ENCODE measurements around the gene ENDOD1.
"Not testable (repeated sequence)": the region's sequence is repeated elsewhere in the genome, so short reads cannot be mapped to it uniquely, and the experiment has no call there.

Gene ENDOD1, protein sequence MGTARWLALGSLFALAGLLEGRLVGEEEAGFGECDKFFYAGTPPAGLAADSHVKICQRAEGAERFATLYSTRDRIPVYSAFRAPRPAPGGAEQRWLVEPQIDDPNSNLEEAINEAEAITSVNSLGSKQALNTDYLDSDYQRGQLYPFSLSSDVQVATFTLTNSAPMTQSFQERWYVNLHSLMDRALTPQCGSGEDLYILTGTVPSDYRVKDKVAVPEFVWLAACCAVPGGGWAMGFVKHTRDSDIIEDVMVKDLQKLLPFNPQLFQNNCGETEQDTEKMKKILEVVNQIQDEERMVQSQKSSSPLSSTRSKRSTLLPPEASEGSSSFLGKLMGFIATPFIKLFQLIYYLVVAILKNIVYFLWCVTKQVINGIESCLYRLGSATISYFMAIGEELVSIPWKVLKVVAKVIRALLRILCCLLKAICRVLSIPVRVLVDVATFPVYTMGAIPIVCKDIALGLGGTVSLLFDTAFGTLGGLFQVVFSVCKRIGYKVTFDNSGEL

DNA sequence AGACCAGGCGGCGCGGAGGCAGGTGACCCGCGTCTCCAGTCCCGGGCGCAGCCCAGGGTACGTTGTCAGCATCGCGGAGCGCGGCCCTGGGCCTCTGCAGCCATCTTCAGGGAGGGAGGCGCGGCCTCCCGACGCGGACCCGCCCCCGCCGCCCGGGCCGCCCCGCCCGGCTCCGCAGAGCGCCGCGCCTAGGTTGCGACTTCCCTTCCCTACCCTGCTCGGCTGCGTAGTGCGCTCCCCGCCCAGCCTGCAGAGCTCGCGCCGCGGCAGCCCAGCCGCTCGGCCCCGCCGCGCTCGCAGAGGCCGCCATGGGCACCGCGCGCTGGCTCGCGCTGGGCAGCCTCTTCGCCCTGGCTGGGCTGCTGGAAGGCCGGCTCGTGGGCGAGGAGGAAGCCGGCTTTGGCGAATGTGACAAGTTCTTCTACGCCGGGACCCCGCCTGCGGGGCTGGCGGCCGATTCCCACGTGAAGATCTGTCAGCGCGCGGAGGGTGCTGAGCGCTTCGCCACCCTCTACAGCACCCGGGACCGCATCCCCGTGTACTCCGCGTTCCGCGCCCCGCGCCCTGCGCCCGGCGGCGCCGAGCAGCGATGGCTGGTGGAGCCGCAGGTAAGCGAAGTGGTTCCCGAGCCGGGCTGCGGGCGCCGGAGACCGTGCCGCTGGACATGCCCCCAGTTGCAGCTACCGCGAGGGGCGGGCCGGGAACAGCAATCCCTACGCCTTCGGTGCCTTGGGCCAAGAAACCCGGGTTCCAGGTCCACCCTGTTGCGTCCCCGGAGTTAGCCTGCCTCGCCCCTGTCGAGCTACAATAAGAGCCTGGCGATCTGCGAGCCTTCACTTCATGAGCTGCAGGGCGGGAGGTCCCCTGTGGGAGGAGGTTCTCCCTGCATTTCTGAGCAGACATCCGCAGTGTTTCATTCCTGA lies at the start of gene ENDOD1:
ENDOD1 (plus strand) TSS at position 227 of the 923 bp plus-strand sequence; CDS start at position 309, 82 bp downstream.
- peak; percentile 86 for DNase-seq

DNA sequence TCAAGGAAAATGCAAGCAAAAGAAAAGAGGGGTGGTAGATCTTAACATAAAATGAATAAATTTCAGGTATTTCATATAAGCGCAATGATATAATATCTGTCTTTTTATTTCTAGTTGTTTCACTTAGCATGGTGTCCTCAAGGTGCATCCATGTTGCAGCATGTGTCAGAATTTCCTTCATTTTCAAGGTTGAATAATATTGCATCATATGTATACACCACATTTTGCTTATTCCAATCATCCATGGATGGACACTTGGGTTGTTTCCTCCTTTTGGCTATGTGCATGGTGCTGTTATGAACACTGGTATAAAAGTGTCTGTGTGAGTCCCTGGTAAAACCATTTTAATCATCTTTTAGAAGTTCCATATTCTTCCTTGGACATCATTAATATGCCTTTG lies 47.4 kb upstream of the ENDOD1 start:
- no peak for DNase-seq

DNA sequence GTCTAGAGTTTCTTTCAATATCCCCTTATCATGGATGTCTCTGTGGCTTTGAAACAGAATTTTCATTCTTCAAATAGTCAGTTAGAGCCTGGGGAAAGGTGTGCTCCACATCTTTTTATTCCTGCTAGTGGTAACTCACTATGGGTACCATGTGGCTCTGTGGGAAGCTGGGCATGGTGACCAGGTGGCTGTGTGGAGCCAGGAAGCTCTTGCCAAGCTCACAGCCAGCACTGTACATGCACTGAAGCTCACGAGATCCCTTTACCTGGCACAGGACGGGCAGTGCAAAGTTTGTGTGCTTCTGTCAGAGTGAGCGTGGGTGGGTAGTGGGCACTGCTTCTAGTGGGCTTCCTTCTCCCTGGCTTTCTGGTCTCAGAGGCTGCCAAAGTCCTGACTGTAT lies 46.7 kb upstream of the ENDOD1 start:
- no peak for DNase-seq

DNA sequence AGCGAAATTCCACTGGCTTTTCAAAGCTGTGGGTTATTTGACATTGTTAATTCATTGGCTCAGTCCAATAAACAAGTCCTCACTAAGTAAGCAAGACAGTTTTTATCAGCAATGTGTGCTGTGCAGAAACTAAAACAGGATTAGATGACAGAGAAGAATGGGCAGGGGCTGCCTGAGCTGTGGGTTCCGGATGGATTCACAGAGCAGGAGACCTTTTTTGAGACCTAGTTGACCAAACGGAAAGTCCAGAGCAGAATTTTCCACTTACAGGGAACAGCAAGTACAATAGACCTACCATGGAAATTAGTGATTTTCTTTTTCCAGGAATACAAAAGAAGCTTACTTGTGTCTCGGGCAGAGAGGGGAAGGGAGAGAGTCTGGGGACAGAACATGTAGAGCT lies 45.6 kb upstream of the ENDOD1 start:
- no peak for DNase-seq

DNA sequence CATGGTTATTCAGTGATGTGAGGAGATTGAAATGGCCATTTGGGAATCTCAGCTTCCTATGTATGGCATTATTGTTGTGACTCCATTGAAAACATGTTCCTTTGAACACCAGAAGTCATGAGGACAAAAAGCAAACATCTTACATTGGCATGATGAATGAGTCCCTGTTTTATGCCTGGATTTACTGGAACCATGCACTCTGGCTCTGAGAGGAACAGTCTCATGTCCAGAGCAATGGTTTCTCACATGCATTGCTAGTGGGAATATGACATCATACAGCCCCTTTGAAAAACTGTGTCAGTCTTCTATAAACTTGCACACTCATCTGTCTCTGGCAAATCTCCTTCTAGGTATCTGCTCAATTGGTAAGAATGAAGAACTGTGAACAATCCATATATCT lies 43.8 kb upstream of the ENDOD1 start:
- DNase-seq, result no peak

DNA sequence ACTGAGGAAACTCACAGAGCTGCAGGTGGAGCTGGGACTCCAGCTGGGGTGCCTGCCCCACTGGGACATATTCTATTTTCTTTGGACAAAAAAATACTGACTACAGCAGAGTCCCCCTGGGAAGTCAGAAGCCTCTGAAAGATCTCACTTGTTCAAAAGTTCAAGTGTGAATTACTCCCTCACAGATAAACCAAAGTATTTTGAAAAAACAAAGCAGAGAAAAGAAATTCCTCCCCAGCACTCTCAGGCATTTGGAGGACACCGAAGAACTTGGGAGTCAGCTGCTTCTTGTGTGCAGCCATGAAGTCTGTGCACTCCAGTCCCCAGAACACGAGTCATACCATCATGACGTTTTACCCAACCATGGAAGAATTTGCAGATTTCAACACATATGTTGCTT lies 40.5 kb upstream of the ENDOD1 start, which contains the start of gene KDM4F:
KDM4F (plus strand) TSS at position 301 of the 400 bp plus-strand sequence.
- not testable (repeated sequence) for DNase-seq

DNA sequence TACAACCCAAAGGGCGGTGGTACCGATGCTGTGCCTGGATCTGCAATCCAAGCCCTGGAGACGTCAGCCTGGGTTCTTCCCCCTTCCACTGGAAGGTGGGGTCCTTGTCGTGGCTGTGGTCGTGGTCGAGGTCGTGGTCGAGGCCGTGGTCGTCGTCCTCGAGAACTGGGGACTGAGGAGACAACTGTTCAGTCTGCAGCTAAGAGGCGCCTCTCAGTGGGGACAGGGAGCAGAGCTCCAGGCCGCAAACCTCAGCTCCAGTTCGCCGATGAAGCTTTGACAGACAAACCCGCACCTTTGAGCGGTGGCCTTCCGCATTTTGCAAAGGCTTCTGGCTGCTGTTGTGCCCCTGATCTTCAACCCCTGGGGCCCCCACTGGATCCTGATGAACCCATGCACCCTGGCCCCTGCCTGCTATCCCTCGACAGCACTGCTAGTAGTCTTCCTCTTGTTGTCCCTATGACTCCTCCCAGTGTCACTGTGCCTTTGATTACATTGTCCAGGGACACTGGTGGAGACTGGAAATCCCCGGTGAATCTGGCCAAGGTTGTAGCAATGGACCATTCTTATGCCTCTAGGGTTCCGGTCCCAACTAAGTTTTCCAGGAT lies 38.9 kb upstream of the ENDOD1 start:
- no peak for DNase-seq

DNA sequence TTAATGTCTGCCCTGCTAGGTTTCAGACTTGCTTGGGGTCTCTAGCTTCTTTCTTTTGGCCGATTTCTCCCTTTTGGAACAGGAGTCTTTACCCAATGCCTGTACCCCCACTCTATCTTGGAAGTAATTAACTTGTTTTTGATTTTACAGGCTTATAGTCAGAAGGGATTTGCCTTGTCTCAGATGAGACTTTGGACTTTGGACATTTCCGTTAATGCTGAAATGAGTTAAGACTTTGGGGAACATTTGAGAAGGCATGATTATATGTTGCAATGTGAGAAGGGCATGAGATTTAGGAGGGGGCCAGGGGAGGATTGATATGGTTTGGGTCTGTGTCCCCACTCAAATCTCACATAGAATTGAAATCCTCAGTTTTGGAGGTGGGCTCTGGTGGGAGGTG lies 35.3 kb upstream of the ENDOD1 start:
- DNase-seq, result no peak

DNA sequence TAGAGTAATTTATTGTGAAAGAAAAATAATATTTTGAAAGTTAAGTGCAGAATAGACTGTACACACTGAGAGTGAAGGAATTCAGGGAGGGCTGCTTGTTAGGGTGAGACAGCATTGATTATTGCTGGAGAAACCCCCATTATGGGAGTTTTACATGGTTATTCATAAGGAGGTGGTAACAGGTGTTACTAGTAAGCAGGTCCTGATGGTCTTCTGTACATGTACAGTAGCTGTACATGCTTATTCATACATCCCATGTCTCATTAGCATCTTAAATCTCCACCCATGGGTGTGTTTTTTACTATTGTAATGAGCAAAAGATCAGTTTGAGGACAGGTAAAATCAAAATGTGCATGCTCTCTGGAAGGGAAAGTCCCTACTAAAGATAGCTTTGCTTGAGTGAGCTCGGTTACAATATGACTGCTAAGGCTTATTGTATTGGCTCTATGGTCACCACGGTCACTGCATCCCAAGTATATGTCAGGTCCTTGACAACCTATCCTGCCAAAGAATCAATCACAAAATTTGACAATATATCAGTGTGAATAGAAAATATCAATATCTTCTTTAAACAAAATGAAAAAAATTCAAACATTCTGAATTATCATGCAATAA lies 34.3 kb upstream of the ENDOD1 start:
- no peak for DNase-seq

DNA sequence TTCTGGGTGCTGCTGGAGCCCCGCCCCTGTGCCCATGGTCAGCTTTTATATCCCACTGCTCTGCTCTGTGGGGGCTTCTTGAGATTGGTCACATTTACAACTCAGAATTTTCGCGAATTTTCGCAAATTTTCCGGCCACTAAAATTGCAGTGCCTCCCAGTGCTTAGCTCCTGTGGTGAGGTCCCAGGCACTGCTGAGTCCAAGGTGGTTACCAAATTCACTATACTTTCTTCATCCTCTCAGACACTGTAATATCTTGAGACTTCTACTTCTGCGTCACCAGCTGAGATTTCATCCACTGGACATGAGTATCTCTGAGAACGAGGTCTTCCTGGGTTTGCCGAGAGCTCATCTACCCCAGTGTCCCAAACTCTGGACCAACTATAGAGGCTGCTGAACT lies 31.7 kb upstream of the ENDOD1 start:
- no peak for DNase-seq

DNA sequence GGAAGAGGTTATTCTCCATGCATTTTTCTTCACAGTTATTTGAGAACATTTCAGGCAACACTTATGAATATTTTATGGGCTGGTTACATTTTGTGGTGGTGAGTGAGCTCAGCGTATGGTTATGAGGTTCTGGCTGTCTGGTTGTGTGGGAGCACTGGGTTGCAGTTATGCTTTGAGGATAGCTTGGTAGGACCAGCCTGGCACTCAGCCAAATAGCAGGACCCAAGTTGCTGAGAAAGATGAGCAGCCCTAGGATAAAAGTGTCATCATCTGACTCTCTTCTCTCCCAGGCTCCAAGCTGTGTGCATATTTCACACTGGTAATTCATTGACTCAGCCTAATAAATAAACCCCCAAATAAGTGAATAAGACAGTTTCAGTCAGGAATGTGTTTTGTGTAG lies 31.0 kb upstream of the ENDOD1 start:
- DNase-seq, result no peak

DNA sequence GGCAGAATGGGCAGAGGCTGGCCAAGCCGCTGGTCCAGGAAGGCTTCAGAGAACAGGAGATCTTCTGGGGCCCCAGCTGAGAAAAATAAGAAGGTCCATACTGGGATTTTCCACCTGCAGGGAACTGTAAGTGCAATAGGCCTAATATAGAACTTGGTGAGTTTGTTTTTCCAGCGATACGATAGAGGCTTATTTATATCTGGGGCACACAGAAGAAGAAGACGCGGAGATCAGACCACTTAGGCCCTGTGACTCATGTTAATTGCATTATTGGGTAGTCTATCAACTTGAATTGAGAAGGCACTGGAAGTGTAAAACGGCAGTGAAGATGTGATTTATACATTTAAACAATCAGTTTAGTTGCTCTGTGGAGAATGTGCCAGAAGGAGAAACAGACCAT lies 30.6 kb upstream of the ENDOD1 start:
- no peak for DNase-seq

DNA sequence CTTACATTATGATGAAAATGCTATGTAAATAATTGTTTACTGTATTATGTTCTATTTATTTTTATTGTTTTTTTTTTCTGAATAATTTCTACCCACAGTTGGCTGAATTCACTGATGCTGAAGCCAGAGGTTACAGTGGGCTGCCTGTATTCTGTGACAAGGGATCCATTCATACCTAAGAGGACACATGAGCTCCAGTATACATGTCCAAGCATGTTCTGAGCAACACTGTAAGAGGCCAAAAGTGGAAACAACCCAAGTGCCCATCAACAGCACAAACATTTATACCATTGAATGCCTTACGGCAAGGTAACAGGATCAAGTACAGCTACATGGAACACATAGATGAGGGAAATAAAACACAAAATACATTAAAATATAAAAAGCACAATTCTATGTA lies 24.3 kb upstream of the ENDOD1 start:
- DNase-seq, result no peak

DNA sequence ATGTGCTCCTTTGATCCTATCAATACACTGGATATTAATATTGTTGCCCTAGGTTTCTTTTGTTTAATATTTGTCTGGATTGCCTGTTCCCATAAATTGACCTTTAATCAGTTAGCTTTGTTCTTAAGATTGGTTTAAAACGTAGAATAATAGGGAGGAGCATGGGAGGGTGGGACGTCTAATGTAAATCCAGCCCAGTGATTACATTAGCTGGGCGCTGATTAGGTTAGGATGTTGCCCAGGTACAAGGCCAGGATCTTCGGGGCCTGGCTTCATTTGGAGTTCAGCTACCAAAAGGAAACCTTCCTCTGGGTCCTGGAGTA lies 23.0 kb upstream of the ENDOD1 start, which contains the start of gene SRSF8:
SRSF8 (plus strand) TSS at position 204 of the 323 bp plus-strand sequence. CDS start 308 bp downstream, outside the sequence.
- no peak for DNase-seq

DNA sequence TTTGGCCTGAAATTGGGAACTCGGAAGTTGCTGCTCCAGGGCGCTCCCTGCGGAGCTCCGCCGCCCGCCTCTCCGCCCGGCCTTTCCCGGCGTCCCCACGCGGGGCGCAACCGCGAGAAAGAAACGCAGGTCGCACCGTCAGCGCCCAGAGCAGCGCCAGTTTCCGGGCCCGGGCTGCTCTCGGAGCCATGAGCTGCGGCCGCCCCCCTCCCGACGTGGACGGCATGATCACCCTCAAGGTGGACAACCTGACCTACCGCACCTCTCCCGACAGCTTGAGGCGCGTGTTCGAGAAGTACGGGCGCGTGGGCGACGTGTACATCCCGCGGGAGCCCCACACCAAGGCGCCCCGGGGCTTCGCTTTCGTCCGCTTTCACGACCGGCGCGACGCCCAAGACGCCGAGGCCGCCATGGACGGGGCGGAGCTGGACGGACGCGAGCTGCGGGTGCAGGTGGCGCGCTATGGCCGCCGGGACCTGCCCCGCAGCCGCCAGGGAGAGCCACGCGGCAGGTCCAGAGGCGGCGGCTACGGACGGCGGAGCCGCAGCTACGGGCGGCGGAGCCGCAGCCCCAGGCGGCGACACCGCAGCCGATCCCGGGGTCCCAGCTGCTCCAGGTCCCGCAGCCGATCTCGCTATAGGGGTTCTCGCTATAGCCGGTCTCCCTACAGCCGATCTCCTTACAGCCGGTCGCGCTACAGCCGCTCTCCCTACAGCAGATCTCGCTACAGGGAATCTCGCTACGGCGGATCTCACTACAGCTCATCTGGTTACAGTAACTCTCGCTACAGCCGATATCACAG lies 22.4 kb upstream of the ENDOD1 start:
- peak; percentile 80 for DNase-seq

DNA sequence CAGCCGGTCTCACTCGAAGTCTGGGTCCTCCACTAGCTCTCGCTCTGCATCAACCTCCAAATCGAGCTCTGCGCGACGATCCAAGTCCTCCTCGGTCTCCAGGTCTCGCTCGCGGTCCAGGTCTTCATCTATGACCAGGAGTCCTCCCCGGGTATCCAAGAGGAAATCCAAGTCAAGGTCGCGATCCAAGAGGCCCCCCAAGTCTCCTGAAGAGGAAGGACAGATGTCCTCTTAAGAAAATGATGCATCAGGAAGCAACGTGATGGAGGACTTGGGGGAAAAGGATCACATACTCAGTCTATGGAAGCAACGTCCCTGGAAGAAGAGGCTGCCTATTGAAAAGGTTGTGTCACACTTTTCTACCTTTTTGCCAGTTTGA lies 21.8 kb upstream of the ENDOD1 start:
- DNase-seq, result peak; percentile 50

DNA sequence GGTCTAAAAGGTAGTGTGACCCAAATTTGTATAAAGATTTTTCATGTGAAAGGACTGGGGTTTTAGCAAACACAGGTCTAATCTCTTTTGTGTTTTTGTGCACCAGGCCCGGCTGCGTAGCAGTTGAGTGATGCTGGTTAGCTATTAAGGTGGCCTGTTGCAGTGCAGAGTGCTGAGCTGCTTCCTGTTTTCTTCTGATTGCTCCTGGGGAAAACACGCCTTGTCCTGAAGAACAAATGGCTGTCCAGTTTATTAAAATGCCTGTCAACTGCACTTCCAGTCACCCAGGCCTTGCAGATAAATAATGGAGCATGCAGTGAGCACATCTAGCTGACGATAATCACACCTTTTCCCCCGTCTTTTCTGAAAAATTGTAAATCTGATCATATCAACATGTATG lies 21.1 kb upstream of the ENDOD1 start:
- DNase-seq, result peak; percentile 62

DNA sequence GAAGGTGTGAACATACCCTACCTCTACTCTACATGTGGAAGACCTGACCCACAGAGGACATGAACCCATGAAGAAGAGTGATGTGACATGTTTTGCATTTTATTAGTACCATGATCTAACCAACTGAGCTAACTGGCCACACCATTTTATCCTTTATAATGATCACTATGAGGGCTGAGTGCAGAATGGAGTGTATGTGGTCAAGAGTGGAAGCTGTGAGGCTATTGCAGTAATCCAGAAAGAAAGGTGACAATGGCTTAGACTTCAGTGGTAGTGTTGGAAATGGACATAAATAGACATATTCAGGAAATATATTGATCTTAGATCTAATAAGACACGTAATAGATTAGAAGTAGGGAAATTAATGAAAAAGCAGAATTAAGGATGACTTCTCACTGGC lies 19.2 kb upstream of the ENDOD1 start:
- DNase-seq, result no peak

DNA sequence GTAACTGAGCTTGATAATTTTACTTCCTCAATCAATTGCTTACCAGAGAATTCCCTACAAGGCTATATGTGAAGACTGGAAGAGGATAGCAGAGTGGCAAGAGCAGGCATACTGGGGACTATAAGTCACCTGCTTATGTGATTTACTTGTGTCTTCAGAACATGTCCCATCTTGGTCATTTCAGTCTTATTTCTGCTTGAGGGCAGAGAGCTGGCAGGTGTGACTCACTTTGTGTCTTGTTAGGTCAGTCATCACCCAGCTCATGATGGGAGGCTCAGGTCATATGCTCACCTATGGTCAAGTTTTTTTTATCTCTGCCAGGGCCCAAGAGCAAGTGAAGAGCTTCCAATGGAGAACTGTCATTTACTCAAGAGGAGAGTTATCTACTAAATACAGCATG lies 16.7 kb upstream of the ENDOD1 start:
- DNase-seq, result no peak

DNA sequence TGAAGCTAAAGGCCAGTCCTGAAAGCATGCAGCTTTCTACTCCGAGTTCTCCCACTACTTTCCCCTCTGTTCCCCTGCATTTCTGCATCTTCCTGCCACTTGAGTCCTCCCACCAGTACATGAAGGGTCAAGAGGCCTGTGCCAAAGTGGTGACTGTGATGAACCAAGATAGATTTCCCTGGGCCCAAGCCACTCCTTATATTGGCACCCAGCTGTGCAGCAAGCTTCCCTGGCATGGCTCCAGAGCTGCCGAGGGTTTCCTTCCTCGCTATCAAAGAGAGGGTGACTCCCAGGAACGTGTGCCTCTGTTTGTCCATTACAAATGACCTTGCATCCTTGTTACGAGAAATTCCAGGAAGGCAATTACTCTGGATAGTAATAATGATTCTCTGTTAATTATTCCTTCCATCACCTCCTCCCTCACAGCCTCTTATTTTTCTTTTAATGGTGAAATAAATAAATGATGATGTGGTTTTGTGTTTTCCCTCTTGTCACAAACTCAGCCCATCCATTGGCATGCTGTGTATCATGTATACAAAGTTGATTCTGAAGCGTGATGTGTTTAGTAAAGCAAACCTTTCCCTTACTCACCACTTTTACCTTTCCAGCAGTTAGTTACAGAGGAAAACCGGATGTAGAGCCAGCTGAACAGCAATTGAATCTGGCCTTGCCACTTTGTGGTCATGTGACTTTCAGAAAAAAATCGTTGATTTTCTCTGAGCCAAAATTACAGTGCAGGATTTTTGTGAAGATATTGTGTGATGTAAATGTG lies 14.7 kb upstream of the ENDOD1 start:
- no peak for DNase-seq

DNA sequence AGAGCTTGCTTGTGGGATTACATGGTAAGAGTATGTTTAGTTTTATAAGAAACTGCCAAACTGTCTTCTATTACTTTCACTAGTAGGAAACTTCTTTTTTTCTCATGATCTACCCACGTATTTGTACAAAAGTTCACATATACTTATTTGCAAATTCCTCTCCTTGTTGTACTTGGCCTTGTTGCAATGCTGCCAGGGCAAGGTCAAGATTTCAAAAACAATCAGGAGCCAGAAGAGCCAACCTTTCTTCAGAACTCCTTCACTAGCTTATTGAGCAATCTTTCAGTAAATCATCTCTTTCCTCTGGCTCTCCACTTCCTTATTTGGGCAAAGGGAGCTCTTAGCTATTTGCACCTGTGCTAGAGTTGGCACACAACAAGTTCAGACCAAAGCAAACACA lies 13.2 kb upstream of the ENDOD1 start:
- no peak for DNase-seq

All from activated naive CD4-positive, alpha-beta T cell treated with anti-CD3 and anti-CD28 coated beads, Interleukin-2, amount 50 U/mL, for 16 hours (primary cell).